Activated CD4-positive, CD25-positive, alpha-beta regulatory T cell (primary cell): ENCODE data around the gene FFAR1.

Source experiments
- DNase-seq, 4 experiments: peaks; one replicate each; lab custom pipeline; 2025; lab: John Stamatoyannopoulos, UW

The FFAR1 gene

GRCh38 chr19:35347171-35347929 lies at the start of gene FFAR1:
Gene FFAR1, plus strand, starts transcription at chr19:35347902. Its CDS starts 3,650 bp downstream, at chr19:35351552.
- DNase-seq: no peak

GRCh38 chr19:35297922-35298321 lies 49.8 kb upstream of the FFAR1 start:
- no peak for DNase-seq

GRCh38 chr19:35298561-35298972 lies 49.1 kb upstream of the FFAR1 start:
- DNase-seq: no peak

GRCh38 chr19:35299523-35300338 lies 48.0 kb upstream of the FFAR1 start:
- DNase-seq: no peak

- DNase-seq: no peak
Observed at GRCh38 chr19:35300339-35300649, 47.4 kb upstream of the FFAR1 start.

GRCh38 chr19:35301961-35302360 lies 45.7 kb upstream of the FFAR1 start:
- DNase-seq: no peak

GRCh38 chr19:35302446-35302845 lies 45.3 kb upstream of the FFAR1 start:
- no peak for DNase-seq

GRCh38 chr19:35303357-35303915 lies 44.3 kb upstream of the FFAR1 start:
- DNase-seq: no peak

GRCh38 chr19:35304036-35304435 lies 43.7 kb upstream of the FFAR1 start:
- no peak for DNase-seq

- DNase-seq: no peak
Observed at GRCh38 chr19:35305181-35305580, 42.5 kb upstream of the FFAR1 start.

GRCh38 chr19:35306473-35307246 lies 41.0 kb upstream of the FFAR1 start:
- DNase-seq: no peak

- no peak for DNase-seq
Observed at GRCh38 chr19:35307931-35308330, 39.8 kb upstream of the FFAR1 start.

- no peak for DNase-seq
Observed at GRCh38 chr19:35308910-35309309, 38.8 kb upstream of the FFAR1 start.

- DNase-seq: no peak
Observed at GRCh38 chr19:35309481-35310279, 38.0 kb upstream of the FFAR1 start.

- no peak for DNase-seq
Observed at GRCh38 chr19:35310331-35310730, 37.4 kb upstream of the FFAR1 start.

GRCh38 chr19:35310811-35311465 lies 36.8 kb upstream of the FFAR1 start:
- no peak for DNase-seq

- no peak for DNase-seq
Observed at GRCh38 chr19:35311901-35312665, 35.6 kb upstream of the FFAR1 start.

- DNase-seq: no peak
Observed at GRCh38 chr19:35313587-35313986, 34.1 kb upstream of the FFAR1 start.

- DNase-seq: no peak
Observed at GRCh38 chr19:35314031-35314430, 33.7 kb upstream of the FFAR1 start.

GRCh38 chr19:35314858-35315470 lies 32.7 kb upstream of the FFAR1 start:
- no peak for DNase-seq
